NCI-H345 treated with DMSO at 0.1 percent for 48 hours (cell line): ENCODE measurements around the gene CD207.

Source experiments
- DNase-seq: peaks from one replicate; lab custom pipeline; 2025; ENCODE audit not compliant: unreplicated experiment; lab: John Stamatoyannopoulos, UW

Gene CD207

GRCh38 chr2:70795164-70795995, 40.2 kb downstream of the CD207 start:
- DNase-seq, result no peak

GRCh38 chr2:70793450-70793849, 42.2 kb downstream of the CD207 start:
- DNase-seq, result no peak

GRCh38 chr2:70790136-70790828, 45.3 kb downstream of the CD207 start, which contains the start of gene FIGLA:
Gene FIGLA, minus strand, starts transcription at chr2:70790643. Its CDS starts 5 bp downstream, at chr2:70790638.
- DNase-seq, result no peak

GRCh38 chr2:70789304-70790135, 46.1 kb downstream of the CD207 start:
- peak; percentile 57 for DNase-seq

- peak; percentile 29 for DNase-seq
Observed at GRCh38 chr2:70785137-70785911, 50.3 kb downstream of the CD207 start.

GRCh38 chr2:70784320-70784719, 51.3 kb downstream of the CD207 start:
- no peak for DNase-seq
